ENCODE results near the gene BCL6B.
"Not testable (repeated sequence)": the region's sequence is repeated elsewhere in the genome, so short reads cannot be mapped to it uniquely, and the experiment has no call there.

BCL6B gene

DNA sequence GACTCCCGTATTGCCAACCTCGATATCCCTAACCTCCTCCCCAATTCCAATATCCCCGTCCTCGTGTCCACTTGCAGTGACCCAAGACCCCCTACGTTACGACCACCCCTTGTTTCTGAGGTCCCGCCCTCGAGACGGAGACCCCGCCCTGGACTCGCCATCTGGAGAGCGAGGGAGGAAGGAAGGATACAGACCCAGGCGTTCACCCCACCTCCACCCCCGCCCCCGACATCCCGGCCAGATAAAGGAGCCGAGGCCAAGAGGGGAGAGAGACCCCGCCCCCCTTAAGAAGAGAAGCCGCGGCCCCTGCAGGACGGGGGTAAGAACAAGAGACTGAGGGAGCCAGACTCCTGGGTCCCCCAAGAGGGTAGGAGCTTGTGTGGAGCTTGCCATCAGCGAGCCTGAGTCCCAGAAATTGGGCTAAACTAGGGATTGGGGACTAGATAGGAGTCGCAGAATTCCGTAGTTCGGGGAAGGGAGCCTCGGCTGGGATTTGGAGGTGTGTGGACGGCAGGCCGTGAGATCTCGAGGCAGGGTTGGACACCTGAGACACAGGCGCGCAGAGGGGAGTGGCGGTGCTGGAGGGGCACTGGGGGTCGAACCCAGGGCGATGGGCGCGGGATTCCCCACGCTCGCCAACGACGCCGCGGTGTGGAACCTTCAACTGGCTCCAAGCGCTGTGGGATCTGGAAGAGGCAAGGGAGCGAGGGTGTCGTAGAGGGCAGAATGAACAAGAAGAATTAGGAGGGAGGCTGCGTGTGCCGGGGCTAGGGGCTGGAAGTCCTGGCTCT is at the start of gene BCL6B:
Gene BCL6B, plus strand, starts transcription at position 270 of the 791 bp plus-strand sequence. CDS start 622 bp downstream, outside the sequence.
- DNase-seq: no peak

- DNase-seq: not testable (repeated sequence)
Measured at GRCh38 chr17:6979440-6979839, 43.4 kb upstream of the BCL6B start.

- no peak for DNase-seq
Measured at GRCh38 chr17:6981426-6981825, 41.4 kb upstream of the BCL6B start.

GRCh38 chr17:6985266-6985665 is 37.6 kb upstream of the BCL6B start:
- no peak for DNase-seq

DNA sequence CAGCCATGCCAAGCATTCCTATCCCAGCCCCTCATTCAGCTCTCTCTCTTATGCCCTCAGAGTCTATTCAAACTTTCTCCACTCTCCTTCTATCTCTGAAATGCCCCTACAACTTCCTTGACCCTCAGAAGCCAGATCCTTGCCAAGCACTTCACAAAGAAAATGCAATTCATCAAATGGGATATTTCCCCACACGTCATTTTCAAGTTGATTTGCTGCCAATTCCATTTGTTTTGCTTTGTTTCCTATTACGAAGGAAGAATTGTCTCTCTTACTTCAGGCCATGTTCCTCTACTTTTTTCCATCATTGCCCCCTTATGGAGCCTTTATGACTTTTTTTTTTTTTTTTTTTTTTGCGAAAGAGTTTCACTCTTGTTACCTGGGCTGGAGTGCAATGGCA is 36.2 kb upstream of the BCL6B start:
- DNase-seq: no peak

DNA sequence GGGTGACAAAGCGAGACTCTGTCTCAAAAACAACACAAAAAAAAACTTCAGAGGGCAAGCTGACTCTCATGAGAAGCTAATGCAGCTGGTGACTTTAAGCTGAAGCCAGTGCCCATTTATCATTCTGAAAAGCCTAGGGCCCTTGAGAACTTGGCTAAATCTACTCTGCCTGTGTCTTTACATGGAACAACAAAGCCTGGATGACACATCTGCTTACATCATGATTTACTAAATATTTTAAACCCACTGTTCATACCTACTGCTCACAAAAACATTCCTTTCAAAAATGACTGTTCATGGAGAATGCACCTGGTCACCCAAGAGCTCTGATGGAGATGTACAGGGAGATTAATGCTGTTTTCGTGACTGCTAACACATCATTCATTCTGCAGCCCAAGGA is 33.1 kb upstream of the BCL6B start:
- DNase-seq: no peak

GRCh38 chr17:6993613-6994056 is 29.2 kb upstream of the BCL6B start:
- DNase-seq: not testable (repeated sequence)

DNA sequence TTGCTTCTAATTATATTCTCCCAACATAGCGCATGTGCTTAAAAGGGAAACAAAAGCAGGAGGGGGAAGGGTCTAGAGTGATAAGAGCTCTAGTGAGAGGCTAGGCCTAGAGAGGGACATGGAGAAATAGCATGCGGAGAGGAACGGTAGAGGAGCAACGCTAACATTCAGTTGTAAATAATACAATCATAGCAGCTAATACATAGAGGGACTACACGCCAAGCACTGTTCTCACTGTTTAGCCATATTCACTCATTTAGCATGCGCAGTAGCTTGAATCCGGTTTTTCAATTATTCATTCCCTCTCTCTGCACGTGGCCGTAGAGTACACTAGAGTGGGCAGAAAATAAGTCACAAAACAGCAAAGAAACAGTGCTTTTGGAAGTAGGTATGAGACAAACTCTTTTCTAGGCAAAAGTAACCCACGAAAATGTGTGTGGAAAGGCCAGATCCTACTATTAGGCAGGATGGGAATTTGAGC is 28.7 kb upstream of the BCL6B start:
- no peak for DNase-seq

GRCh38 chr17:6994666-6995256 is 28.1 kb upstream of the BCL6B start:
- DNase-seq: no peak

DNA sequence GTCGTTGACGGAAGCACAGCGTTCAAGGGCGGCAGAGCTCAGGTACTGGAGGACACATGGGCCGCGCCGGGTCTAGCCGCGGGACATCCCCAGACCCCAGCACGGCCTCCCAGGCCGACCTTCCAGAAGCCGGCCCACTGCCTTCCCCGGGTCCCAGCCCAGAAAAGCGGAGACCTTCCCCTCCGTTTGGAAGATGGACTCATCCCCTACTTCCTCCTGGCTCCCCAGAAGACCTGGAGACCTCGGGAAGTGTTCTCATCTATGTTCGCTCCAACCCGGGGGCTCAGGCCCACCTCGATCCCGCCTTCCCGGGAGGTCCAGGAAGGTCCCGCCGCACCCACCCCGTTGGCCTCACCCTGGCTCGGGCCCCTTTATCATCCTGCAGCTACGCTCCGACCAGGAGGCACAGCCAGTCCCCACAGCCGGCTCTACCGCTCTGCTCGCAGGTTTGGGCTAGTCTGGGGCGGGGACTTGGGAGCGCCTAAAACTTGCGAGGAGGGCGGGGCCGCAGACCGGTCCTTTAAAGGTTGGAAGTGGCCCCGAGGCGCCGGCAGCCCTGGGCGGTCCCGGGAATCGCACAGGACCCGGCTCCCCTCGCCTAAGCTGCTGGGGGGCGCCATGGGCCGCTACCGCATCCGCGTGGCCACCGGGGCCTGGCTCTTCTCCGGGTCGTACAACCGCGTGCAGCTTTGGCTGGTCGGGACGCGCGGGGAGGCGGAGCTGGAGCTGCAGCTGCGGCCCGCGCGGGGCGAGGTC is 27.2 kb upstream of the BCL6B start, which contains the start of gene ALOX12:
Gene ALOX12, plus strand, starts transcription at position 550 of the 756 bp plus-strand sequence. Its CDS starts 69 bp downstream, at position 619.
- no peak for DNase-seq

- no peak for DNase-seq
Measured at GRCh38 chr17:6996256-6997011, 26.4 kb upstream of the BCL6B start.

- DNase-seq: no peak
Measured at GRCh38 chr17:6997171-6997570, 25.7 kb upstream of the BCL6B start.

- DNase-seq: no peak
Measured at GRCh38 chr17:6998855-6999508, 23.9 kb upstream of the BCL6B start.

GRCh38 chr17:7001318-7001961 is 21.4 kb upstream of the BCL6B start:
- peak; percentile 47 for DNase-seq

DNA sequence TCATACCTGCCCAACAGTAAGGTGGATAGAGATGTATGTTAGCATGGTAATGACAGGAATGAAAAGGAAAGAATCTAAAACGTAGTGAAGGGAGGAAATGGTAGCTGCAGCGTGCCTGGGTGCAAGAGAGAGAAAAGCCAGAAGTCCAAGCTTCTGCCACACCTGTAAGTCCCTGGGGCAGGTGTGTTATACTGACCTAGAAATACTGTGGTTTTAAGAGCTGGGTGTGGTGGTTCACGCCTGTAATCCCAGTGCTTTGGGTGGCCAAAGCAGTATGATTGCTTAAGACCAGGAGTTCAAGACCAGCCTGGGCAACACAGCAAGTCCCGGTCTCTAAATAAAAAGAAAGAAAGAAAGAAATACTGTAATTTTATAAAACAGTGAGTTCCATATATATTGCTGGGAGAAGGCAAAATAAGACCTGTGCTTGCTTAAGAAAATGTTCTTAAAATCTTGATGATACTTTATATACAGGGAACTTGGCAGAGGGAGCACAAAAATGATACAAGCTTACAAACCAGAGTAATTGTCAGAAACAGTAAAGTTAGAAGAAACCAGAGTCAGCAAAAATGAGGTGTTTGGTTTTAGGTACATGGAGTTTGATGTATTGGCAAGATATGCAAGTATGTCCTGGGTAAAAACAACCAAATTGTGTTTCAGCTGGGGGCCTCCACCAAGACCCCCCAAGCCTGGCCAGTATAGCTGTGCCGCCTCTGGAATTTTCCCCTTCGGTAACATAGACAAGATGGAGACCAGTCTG is 20.4 kb upstream of the BCL6B start:
- DNase-seq: no peak

GRCh38 chr17:7003745-7004144 is 19.1 kb upstream of the BCL6B start:
- DNase-seq: no peak

GRCh38 chr17:7004398-7005253 is 18.2 kb upstream of the BCL6B start:
- DNase-seq: peak; percentile 50

GRCh38 chr17:7005716-7006115 is 17.1 kb upstream of the BCL6B start:
- DNase-seq: no peak

DNA sequence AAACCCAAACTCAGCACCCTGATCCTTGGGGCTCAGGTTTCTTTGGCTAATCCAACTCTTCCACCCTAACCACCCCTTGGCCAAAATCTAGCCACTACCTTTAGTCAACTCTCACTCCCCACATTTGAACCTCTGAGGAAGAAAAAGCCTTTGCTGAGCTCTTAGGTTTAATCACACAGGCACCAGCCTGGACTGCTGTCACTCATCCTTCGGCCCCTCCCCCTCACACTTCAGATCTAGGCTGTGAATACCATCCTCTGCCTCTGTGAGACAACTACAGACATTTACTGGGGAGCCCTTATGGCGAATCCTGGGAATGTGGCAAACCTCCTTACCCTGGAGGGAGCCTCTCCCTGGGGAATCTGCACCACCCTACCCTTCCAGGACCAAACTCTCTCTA is 15.7 kb upstream of the BCL6B start:
- DNase-seq: no peak

DNA sequence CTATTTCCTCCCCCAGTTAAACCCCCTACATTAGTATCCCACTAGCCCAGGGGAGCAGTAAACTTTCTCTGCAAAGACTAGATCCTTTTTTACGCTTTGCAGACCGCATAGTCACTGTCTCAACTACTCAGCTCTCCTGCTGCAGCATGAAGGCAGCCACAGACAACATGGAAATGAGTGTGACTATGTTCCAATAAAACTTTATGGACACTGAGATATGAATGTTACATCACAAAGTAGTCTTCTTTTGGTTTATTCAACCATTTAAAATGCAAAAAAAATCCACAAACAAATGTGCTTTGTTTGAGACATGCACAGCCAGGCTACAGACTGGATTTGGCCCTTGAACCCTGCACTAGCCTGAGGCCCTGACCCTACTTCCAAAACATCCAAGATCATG is 12.3 kb upstream of the BCL6B start:
- DNase-seq: no peak
